ENCODE data around the gene PHAF1.

DNA sequence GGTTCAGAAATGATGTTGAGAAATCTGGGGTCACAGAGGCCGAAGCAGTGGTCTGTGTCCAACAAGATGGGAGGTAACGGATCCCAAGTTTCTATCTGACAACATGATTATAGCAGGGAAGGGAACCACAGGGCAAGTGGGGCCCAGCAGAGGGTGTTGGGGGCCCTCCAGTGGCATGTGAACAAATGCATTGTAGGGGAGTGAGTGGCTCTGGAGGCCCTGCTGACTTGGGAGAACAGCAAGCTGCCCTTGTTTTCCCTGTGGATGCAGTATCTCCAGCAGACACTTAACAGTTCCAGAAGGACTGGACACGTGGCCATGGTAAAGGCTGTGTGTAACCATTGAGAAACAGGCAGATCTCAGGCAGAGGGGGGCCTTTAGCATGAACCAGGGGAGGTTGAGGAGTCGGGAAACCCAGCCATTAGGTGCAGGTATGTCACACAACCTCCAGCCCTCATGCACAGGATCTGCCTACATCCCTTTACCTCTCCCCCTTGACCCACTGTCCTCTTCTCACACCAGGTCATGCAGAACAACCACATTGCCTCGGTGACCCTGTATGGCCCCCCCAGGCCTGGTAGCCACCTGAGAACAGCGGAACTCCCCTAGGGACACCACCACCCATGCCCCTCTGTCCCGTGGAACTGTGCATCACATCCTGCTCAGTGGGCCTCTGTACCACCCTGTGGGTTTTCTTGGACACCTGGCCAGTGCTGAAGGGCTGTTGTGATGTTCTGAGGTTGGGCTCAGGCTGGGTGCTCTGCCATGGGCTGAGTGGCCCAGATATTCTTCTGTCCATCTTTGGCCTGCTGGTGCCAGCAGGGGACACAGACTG is 37.0 kb downstream of the PHAF1 start:
- TF ChIP-seq EZH2 (IDR thresholded peaks at IDR 0.05; ENCODE audit: insufficient read depth, poor library complexity, severe bottlenecking), result no peak
- no peak for TF ChIP-seq EZH2phosphoT487 (IDR thresholded peaks at IDR 0.05; ENCODE audit: insufficient read depth, low read depth)

Measured in GM23248 (cell line).